ENCODE measurements around the gene GPC5. TPM values are rescaled to one million over a fixed set of nuclear protein-coding genes. Genes with fewer than 3 reads are reported as not detected.
"Not testable (repeated sequence)": the region's sequence is repeated elsewhere in the genome, so short reads cannot be mapped to it uniquely, and the experiment has no call there.

The GPC5 gene
- total RNA-seq (2014; rRNA removed): 0.11 TPM in 1 of 2 replicates, not detected in the other
- polyA plus RNA-seq (2012): not detected

DNA sequence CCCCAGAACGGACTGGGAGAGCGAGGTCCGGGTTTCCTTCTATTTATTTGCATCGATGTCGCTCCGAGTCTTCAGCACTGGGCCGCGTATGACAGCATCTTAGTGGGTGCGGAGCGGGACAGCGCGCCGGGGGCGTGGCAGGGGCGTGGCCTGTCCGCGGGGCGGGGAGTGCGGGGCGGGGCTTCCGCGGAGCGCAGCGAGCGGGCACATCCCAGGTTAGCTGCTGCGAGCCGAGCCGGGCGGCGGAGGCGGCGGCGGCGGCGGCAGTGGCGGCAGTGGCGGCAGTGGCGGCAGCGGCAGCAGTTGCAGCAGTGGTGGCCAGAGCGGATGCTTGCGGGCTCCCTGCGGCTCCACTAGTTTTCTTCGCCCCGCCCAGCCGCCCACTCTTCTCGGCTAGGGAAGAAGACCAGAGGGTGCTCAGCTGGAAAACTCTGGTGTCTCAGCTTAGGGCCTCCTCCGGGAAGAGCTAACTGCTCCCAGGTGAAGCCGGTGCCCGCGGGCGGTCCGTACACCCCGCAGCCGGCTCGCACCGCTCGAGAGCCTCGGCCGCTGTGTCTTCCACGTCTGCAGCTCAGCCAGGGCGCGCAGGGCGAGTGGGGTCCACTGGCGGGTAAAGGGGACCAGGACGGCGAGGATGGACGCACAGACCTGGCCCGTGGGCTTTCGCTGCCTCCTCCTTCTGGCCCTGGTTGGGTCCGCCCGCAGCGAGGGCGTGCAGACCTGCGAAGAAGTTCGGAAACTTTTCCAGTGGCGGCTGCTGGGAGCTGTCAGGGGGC lies at the start of gene GPC5:
GPC5 (plus strand) TSS at position 209 of the 776 bp plus-strand sequence.
- DNase-seq (ENCODE audit: low read depth): peak; percentile 13

DNA sequence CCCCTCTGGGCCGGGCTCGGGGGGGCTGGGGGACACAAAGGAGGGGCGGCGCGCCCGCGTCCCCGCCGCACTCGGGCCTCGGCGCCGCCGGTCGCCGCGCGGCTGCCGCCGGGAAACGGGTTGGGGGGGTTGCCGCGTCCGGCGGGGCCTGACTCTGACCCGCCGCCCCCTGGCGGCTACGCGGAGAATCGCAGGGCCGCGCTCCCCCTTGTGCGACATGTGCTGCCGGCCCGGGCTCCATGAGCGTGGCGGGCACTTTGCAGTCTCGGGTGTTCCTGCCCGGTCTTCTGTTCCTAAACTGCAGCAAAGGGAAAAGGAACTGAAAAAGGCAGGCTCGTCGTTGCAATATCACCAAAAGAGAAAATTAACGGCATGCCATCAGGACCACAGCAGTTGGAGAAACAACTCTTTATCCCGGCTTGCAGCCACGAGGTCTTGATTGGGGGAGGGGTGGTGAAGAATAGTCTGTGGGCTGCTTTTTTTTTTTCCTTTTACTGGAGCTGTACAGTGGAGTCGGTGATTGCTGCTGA lies 49.5 kb upstream of the GPC5 start:
- DNase-seq (ENCODE audit: low read depth): peak; percentile 81

DNA sequence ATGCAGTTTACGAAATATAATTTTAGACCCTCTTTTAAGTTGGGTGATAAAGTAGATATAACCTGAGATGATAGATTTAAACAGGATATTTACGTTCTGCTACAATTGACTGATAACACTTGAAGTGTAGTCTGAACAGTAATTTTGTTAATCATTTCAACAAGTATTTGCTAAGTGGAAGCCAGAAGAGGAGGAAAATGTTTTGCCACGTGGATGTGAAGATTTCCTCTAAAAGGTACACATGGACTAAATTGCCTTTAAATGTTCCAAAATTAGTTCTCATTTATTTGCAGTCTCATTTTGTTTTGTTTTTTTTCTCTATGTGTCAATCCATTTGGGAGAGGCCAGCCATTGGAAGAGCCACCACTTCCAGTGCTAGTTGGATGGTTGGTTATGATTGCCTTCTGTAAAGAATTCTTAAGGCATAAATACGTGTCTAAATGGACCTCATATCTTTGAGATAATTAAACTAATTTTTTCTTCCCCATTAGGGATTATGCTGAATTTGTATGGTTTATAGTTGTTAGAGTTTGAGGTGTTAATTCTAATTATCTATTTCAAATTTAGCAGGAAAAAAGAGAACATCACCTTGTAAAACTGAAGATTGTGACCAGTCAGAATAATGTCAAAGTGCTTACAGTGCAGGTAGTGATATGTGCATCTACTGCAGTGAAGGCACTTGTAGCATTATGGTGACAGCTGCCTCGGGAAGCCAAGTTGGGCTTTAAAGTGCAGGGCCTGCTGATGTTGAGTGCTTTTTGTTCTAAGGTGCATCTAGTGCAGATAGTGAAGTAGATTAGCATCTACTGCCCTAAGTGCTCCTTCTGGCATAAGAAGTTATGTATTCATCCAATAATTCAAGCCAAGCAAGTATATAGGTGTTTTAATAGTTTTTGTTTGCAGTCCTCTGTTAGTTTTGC lies 48.2 kb upstream of the GPC5 start:
- no peak for DNase-seq (ENCODE audit: low read depth)

DNA sequence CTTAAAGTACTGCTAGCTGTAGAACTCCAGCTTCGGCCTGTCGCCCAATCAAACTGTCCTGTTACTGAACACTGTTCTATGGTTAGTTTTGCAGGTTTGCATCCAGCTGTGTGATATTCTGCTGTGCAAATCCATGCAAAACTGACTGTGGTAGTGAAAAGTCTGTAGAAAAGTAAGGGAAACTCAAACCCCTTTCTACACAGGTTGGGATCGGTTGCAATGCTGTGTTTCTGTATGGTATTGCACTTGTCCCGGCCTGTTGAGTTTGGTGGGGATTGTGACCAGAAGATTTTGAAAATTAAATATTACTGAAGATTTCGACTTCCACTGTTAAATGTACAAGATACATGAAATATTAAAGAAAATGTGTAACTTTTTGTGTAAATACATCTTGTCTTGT lies 47.3 kb upstream of the GPC5 start:
- DNase-seq (ENCODE audit: low read depth): no peak

DNA sequence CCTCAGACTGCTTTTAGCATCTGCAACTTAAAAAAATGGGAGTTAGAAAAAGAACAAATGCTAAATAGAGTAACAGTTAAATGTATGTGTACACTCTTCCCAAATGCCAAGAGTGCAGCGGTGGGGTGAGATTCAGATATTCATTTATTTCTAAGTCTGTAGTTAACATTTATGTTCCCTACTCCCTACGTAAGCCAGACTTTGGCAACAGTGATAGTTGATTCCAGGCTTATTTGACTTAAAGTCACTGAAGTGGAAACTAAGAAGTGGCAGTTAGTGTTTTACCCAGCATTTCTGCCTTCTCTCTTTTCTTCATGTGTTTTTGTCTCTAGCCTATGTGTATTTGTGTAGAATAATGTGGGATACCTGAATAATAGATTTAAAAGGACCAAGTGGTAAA lies 46.4 kb upstream of the GPC5 start:
- DNase-seq (ENCODE audit: low read depth): no peak

DNA sequence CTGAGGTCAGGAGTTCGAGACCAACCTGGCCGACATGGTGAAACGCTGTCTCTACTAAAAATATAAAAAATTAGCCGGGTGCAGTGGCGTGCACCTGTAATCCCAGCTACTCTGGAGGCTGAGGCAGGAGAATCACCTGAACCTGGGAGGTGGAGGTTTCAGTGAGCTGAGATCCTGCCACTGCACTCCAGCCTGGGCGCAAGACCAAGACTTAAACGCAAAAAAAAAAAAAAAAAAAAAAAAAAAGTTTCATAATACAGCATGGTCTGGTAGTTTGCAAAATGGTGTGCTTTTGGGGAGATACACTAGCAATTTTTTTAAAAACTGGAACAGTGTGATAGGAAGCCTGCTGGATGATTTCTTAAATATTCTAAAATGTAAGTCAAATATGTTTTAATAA lies 45.5 kb upstream of the GPC5 start:
- DNase-seq (ENCODE audit: low read depth): not testable (repeated sequence)

DNA sequence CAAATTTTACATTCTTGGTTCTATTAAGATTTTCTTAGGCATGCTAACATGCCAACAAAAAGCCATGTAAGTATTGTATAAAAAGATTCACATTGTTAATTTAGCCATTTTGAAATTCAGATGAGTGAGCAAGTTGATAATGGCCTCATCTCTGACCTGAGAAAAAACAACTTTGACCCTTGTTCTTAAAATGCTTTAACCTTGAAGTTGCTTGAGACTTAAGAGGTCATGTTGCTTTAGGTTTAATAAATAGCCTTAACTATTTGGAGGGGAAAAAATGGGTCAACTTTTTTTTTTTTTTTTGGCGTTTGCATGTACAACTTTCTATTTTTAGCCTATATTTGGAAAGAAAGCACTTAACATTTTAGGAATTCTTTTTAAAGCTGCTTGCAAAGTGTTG lies 44.9 kb upstream of the GPC5 start:
- no peak for DNase-seq (ENCODE audit: low read depth)

DNA sequence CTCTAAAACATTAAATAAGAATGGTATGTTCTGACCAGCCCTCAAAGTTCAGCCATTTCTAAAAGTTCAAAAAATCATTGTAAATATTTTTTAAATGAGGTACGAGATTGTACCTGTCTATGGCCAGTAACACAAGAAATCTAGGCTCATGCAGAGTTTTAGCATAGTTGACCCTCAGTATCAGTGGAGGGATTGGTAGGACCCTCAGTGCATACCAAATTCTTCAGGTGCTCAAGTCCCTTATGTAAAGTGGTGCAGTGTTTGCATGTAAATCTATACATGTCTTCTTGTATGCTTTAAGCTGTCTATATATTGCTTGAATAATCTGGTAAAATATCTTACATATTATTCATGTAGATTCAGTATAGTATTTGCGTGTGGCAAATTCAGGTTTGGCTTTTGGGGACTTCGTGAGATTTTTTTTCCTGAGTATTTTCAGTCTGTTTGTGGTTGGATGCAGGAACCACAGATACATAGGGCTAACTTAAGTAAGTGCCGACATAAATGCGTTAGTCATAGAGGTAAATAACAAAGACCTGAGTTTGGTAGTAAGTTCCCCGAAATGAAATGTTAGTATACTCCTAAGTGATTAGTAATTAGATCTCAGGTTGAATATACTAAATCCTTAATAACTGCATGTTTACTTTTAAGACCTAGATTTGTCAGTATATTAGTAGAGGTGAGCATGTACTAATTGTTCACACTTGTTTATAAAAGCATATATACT lies 43.2 kb upstream of the GPC5 start:
- no peak for DNase-seq (ENCODE audit: low read depth)

DNA sequence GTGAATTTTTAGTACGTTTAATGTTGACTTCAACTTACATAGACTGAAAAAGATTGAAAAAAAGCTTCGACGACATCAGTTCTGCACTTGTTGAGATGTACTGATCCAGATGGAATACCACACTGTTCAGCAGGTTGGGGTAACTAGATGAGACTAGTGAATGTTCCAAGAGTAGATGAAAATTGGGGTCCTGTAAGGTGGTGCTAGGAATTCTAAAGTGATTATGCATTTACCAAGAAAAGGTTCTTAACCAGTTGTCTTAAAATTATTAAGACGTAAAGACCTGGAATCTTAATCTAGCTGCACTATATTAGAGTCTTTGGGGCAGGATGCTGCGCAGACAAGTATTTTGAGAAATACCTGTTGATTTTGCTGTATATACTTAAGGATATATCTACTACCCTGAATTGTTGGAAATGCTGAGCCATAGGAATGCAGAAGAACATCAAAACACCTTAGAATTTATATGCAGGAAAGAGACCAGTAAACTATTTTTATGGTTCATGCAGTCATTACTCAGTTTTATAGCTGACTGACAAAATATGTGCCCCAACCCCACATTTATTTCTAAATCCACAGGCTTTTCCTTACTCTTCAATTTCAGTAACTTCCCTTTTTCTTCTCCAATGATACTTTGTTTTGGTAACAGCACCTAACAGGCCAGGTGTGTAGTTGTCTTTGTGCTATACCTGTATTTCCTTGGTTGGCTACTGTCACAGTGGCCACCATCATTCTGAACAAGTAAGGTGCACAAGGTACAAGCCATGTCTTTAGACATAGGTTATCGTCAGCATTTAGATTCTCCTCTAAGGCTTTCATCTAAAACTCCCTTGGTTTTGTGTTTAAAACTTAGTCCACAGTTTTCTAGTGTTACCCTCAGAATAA lies 42.4 kb upstream of the GPC5 start:
- no peak for DNase-seq (ENCODE audit: low read depth)

DNA sequence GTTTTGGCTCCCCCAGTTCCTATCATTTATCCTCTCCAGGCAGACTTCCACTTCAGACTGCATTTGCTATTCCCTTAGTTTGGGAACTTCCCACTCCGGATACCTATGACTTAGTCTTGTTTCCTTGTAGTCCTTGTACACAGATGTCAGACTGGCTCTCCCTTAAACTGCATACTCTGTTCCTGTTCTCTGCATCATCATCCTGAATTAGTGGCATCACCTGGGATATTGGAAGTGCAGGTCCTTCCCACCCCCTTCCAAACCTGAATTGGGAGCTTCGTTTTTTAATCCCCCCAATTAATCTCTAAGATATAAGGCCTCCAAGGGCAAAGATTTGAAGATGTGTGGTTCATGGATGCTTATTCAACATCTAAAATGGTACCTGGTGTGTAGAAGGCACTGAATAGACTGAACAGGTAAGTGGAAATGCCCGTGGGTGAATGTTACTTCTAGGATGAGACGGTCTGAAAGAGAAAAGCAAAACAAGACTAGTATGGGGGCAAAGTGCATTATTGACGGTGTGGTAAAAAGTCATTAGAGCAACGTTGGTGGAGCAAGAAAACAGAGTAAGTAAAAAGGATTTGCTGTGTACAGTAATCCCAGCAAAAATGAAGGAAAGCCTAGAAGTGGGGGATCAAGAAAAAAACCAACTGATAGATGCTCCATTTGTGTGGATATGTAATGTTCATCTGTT lies 41.4 kb upstream of the GPC5 start:
- DNase-seq (ENCODE audit: low read depth): no peak

DNA sequence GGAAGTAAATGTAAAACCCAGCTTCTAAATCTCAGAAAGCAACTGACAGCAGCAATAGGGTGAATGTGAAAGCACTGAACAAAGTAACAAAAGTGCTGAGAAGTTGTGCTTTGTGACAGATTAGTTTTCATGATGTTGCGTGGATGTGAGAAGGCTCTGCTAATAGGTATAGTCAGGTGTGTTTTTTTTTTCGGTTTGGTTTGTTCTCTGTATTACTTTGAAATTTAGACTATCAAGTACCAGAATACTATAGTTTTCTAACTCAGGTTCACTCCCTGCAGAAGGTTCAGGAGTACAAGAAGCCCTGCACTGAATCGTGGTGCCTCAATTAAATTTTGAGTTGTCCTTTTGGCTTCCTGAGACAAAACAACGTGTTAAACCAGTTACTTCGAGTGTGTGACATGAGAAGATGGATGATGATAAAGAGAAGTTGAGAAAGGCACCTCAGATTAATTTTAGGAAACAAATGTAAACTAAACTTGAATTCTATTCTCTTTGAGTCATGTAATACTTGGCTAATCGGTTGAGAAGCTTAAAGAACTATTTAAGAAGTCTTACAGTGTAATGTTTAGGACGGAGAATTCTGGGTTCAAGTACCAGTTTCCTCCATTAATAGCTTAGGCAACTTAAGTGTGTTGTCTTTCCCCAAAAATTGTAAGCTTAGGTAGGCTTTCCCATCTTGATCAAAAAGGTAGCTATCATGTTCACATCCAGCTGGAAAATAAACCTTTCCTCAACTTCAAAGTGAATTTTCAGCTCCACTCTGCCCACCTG lies 40.6 kb upstream of the GPC5 start:
- no peak for DNase-seq (ENCODE audit: low read depth)

DNA sequence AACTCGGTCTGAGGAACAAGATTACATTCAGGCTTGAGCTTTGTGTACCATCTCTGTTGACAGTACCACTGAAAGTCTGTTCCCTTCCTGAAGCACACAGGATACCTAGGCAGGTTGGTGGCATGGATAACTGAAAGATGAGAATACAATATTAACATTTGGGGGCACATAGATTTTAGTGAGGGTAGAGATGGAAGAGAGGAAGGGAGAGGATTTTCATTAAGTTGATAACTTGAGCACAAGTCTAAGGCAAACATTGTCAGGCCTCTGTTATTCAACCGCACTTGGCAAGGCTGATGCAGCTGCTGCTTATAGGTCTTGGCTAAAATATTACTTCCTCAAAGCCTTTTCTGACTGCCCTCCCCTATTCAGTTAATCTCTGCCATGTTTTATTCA lies 40.0 kb upstream of the GPC5 start:
- no peak for DNase-seq (ENCODE audit: low read depth)

DNA sequence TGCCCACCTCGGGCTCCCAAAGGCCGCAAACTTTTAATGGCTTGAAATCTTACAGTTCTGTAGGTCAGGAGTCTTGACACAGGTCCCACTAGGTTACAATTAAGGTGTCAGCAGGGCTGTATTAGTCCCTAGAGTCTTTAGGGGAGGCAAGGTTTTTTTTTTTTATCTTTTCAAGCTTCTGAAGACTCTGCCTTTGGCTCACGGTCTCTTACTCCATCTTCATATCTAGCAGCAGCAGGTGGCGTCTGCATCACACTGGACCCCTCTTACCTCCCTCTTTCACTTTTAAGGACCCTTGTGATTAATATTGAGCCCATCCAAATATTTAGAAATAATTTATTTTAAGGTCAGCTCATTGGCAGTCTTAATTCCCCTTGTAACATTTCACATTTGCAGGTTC lies 39.3 kb upstream of the GPC5 start:
- no peak for DNase-seq (ENCODE audit: low read depth)

DNA sequence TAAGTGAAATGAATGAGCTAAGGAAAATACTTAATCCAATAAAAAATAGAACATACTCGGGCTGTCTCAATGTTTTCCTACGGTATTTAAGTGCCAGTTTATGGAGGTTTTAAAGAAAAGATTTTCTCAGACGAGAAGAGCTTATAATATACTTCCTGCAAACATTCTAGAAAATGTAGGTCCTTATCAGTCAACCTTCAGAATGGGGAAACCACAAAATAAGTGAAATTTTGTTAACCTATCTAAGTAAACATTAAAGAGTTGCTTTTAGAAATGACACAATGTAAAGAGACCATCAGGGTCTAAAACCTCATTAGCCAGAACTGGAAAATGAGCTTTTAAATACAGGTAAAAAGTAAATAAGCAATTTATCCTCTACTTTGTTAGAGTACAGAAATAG lies 38.8 kb upstream of the GPC5 start:
- DNase-seq (ENCODE audit: low read depth): no peak

DNA sequence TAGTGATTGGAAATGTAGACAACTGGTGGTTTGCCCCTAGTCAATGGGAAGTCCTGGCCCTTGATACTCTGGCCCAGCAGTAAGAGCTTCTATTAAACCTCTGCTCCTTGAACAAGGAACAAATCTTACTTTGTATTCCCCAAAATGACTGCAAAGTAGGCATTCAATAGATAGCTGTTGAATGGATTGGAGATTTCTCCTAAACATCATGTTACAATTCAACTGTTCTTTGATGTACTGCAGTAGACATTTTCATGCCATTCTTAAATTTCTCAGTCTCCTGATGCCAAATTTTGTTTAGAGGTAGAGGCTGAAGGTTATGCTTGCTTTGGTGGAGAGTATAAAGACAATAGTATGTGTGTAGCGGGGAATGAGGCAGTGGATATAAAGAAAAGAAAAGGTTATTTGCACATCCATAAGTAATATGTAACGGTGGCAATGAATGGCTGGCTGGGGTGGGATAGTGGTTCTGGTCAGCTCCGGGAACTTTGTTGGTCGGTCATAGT lies 38.1 kb upstream of the GPC5 start:
- no peak for DNase-seq (ENCODE audit: low read depth)

DNA sequence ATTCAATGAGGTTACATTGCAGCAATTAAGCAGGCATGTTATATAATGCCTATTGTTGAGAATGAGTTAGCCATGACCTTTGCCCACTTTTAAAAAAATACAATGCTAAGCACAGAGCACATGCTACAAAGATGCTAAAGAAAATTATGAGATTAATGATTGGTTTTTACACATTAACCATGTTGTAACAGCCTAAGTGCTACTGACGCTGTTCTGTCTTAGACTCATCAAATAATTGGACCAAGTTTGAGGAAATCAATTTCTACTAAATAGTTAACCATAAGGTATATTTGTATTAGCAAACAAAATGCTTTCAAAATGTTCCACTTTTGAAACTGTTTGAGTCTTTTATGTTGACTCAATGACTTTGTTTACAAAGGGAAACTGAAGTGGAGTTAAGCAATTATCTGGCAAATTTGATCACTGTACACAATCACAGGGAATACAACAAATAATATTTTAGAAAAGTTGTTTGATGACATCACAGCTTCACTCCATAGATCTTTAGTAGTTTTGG lies 36.6 kb upstream of the GPC5 start:
- no peak for DNase-seq (ENCODE audit: low read depth)

DNA sequence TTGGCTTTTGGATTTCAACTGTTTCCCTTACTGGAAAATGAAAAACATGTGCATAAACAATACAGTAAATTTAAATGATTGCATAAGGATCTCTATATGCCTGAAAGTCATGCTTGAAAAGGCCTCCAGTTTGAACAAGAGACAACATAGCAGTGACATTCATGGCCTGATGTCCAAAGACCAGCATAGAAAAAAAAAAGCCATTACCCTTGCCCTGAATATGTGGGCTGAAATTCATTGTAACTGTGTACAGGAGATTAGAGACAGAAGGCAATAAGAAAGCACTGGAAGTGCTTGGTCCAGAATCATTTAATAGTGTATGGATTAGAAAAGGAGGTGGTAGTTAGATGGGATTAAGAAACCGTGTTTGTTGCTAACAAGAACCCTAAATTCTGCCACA lies 35.5 kb upstream of the GPC5 start:
- DNase-seq (ENCODE audit: low read depth): no peak

DNA sequence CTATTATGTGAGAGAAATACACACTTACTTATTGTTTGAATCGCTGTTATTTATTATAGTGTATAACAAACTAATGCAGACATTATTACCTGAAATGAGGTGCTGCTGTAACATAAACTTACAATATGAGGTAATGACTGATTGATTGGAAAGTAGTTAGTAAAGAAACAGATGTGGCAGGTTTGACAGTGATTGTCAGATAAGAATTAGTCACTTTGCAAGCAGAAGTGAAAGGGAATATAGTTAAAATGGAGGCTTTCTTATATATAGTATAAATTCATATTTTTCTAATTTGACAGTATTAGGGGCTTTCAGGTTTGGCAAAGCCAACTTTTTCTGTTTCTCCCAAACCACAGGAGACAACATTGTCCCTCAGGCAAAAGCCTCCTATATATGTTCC lies 30.3 kb upstream of the GPC5 start:
- DNase-seq (ENCODE audit: low read depth): no peak
